Measurements from ENCODE around the gene SUSD3.

The SUSD3 gene

GRCh38 chr9:93121316-93122241 is 63.1 kb downstream of the SUSD3 start:
- DNase-seq (ENCODE audit: extremely low read depth in 1 of 2, low read depth in 1 of 2): no peak

- DNase-seq (ENCODE audit: extremely low read depth in 1 of 2, low read depth in 1 of 2): no peak
Measured at GRCh38 chr9:93122721-93123221, 64.3 kb downstream of the SUSD3 start.

DNA sequence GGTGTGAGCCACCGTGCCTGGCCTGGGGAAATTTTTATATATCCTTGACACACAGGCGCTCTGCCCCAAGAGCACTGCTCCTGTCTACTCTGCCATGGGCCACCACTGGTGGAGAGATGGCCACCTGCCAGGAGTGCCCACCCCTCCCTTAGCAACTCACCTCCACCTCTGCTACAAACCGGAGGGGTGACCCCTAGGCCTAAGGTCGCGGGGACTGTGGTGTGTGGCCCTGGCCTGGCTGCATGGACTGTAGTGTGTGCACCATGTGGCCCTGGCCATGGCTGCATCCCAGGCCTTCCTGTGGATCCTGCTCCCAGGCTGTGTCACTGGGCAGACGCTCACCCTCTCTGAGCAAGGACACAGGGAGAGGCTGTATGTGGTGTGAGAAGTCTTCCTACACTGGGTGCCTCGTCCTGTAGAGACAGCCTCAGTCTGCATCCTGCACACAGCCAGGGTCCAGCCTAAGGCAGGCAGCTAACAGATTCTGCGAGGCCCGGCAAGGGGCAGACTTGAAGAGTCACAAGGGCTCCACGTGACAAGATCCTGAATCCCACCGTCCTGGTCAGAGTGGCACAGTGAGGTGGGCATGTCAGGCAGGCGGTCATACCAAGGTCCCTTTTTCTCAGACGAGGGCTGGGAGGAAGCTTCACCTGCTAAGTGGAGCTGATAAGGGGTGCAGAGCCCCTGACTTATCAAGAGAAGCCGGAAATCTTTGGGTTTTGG is 65.2 kb downstream of the SUSD3 start:
- DNase-seq (ENCODE audit: extremely low read depth in 1 of 2, low read depth in 1 of 2): no peak

DNA sequence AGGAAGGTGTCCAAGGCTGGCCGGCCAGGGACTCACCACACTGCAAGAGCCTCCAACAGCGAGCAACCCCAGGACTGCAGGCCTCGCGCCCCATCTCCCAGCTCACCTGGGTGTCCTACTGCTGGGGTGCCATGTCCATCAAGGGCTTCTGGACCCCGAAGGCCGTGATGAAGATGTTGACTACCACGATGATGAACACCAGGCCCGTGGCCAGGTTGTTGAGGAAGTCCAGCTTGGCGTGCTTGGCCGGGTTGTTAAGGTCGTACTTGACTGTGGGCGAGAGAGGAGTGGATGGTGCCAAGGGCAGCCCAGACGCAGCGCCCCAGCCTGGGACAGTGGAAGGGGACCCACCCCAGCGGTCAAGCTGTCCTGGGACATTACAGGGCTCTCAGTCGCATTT is 66.3 kb downstream of the SUSD3 start:
- no peak for DNase-seq (ENCODE audit: extremely low read depth in 1 of 2, low read depth in 1 of 2)

DNA sequence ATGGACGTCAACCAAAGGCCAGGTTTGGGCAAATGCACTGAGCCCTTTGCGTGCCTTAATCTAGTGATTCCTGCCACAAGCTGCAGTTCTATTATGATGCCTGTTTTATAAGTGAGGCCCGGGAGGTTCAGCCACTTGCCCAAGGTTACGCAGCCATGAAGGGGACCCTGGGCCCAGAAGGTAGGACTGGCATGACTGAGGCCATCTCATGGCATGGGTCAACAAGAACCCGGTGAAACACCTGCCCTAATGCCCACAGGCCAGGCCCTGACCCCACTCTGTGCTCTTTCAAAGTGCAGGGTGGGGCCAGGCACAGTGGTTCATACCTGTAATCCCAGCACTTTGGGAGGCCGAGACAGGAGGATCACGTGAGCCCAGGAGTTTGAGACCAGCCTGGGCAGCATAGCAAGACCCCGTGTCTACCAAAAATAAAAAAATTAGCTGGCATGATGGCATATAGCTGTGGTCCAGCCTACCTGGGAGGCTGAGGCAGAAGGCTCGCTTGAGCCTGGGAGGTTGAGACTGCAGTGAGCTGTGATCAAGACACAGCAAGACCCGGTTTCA is 66.9 kb downstream of the SUSD3 start:
- DNase-seq (ENCODE audit: extremely low read depth in 1 of 2, low read depth in 1 of 2): no peak

GRCh38 chr9:93126151-93126781 is 67.8 kb downstream of the SUSD3 start:
- no peak for DNase-seq (ENCODE audit: extremely low read depth in 1 of 2, low read depth in 1 of 2)

- peak in 1 of 2 donors; percentile 20 for DNase-seq (ENCODE audit: extremely low read depth in 1 of 2, low read depth in 1 of 2)
Measured at GRCh38 chr9:93126825-93127368, 68.4 kb downstream of the SUSD3 start.

DNA sequence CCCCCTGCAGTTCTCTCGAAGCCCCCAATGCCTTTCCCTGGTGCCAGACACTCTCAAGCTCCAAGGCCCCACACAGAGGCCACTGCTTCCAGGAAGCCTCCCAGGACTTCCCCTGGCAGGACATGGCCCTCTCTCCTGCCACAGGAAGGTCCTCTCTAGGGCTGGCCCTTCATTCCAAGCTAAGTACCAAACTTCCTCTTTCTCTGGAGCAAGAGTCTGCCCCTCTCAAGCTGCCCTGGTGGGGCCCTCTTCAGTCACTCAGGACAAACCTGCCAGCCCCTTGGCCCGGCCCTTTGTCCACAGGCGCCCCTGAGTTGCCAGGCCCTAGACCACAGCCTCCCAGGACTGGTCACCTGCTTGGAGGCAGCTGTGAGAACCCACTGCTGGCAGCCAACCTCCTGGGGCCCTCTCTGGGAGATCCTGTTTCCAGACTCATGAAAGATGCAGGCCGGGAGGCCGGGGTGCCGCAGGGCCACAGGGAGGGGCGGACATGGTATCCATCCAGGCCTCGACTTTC is 69.0 kb downstream of the SUSD3 start:
- no peak for DNase-seq (ENCODE audit: extremely low read depth in 1 of 2, low read depth in 1 of 2)

DNA sequence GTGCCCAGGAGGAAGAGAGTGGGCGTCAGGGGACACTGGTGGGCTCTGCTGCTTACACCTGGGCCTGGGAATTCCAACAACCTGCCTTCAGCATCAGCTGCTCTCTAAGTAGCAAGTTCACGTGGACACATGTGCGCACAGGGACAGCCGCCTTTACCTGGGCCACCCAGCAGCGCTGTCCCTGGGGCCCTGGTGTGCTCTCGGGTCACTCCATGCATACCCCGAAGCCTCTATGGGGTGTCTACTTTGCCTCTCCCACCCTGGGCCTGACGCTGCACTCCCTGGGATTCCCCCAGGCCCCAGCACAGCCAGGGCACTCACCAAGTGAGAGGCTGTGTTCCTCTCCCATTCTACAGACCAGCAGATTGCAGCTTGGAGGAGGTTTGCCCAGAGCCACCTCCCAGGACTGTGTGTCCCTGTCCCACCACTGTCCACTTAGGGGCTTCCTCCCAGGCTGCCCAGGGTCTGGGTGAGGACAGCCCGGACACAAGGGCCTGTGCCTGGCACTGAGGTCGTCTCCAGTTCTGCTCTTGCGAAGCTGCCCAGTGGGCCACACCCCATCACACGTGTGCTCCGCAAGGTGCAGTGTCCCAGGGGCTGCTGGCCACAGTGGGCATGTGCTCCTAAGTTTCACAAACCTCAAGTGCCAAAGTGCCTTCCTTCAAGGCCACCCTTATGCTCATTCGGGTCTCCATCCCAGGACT is 69.7 kb downstream of the SUSD3 start:
- no peak for DNase-seq (ENCODE audit: extremely low read depth in 1 of 2, low read depth in 1 of 2)

DNA sequence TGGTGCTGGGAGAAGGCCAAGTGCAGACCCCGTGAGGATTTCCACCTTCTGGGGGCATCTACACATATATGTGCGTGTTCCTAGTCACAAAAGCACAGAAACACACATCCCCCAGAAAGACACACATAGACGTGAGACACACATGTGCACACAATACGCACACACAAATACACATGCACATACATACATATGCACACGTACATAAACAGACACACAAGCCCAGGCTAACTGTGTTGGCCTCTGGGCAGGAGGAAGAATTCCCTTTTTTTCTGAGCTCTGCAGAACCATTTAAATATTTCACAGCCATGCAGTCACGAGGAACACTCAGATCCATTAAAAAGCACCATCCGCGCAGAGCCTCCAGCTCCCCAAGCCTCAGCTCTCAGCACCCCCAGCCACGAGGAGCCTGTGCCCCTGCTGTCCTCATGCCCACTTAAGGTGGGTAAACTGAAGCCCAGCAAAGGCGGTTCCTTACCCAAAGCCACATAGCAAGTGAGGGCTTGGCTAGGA is 70.3 kb downstream of the SUSD3 start:
- DNase-seq (ENCODE audit: extremely low read depth in 1 of 2, low read depth in 1 of 2): no peak

DNA sequence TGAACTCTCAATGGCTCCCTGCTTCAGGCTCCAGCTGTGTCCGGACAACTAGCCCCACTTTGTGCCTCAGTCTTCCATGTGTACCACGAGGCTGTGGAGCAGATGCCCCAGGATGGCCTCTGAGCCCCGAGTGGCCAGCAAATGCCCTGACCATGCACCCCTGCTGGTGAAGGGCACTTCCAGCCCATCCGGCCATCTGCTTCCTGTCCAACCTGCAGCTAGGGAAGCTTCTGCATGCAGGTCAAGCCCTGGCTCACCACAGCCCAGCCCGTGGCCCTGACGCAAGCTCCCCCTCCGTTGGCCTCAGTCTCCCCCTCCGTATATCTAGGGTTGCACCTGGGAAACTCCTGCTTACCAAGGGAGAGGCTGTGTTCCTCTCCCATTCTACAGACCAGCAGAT is 70.8 kb downstream of the SUSD3 start:
- DNase-seq (ENCODE audit: extremely low read depth in 1 of 2, low read depth in 1 of 2): no peak

DNA sequence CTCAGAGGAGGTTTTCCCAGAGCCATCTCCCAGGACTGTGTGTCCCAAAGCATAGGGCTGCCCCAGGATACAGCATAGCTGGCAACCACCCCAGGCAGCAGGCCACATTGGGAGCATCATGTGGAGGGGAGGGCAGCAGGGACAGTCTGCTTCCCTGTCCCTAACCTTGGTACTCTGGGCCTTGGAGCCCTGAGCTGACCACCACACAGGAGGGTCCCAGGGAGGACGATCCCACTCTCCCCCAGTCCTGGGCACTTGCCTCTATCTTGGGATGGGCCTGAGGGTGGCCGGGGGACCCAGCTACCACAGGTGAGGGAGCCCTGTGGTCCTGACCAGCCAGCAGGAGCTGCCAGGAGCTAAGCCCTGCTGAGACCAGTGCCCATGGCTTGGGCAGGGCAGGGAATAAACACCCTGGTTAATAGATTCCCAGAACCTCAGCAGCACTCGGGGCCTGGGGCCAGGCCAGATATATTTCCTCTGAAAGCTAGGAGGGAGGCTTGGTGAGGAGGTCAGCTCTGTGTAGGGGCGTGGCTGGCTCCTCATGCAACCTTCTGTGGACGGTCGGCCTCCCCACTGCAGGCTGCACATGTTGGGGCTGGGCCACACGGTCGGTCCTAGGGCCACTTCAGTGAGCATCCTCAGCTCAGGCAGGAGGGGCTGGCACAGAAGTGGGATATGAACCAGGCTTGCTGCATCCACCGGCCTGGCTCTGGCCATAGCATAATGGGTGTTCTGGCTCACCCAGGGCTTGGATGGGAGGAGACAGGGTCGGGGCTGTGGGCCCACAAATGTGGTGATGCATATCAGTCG is 71.4 kb downstream of the SUSD3 start:
- no peak for DNase-seq (ENCODE audit: extremely low read depth in 1 of 2, low read depth in 1 of 2)

- no peak for DNase-seq (ENCODE audit: extremely low read depth in 1 of 2, low read depth in 1 of 2)
Measured at GRCh38 chr9:93130861-93131481, 72.5 kb downstream of the SUSD3 start.

GRCh38 chr9:93131599-93132286 is 73.2 kb downstream of the SUSD3 start:
- no peak for DNase-seq (ENCODE audit: extremely low read depth in 1 of 2, low read depth in 1 of 2)

- DNase-seq (ENCODE audit: extremely low read depth in 1 of 2, low read depth in 1 of 2): no peak
Measured at GRCh38 chr9:93132287-93132927, 73.9 kb downstream of the SUSD3 start.

GRCh38 chr9:93132946-93133680 is 74.6 kb downstream of the SUSD3 start:
- peak in 1 of 2 donors; percentile 74 for DNase-seq (ENCODE audit: extremely low read depth in 1 of 2, low read depth in 1 of 2)

GRCh38 chr9:93133681-93134014 is 75.1 kb downstream of the SUSD3 start:
- DNase-seq (ENCODE audit: extremely low read depth in 1 of 2, low read depth in 1 of 2): peak in 1 of 2 donors; percentile 53

All from stimulated activated CD8-positive, alpha-beta memory T cell treated with anti-CD3 and anti-CD28 coated beads, Interleukin-7, amount 100 ng/mL, for 48 hours (primary cell).